GM23338 (cell line): ENCODE results near the gene GLT6D1.

Experiments used
- CREB1 ChIP-seq: fragments of 250-450 bp; sonication (Bioruptor Pico); IDR thresholded peaks from 2 replicates; pipeline ENCODE4 v1.5.0; 2020; ENCODE audit warnings: low read depth, mild to moderate bottlenecking, moderate library complexity
- CTCF ChIP-seq, 2 experiments: fragments of 200-600 bp in 1 of 2; sonication (generic) in 1 of 2; conservative IDR thresholded peaks; 2 replicates each; pipeline versions ENCODE4 v1.5.1 to v1.6.1; 2016 to 2017; ENCODE audit warnings: antibody characterized with exemption in 2 of 2, low read depth in 2 of 2, mild to moderate bottlenecking in 2 of 2, moderate library complexity in 1 of 2
- EZH2 ChIP-seq: fragments of 200-600 bp; sonication (generic); IDR thresholded peaks from one replicate; pipeline ENCODE4 v1.8.0; 2017; ENCODE audit warnings: antibody characterized with exemption, mild to moderate bottlenecking, low read depth; ENCODE audit not compliant: unreplicated experiment
- EZH2phosphoT487 ChIP-seq: fragments of 200-600 bp; sonication (generic); IDR thresholded peaks from one replicate; pipeline ENCODE4 v1.8.1; 2018; ENCODE audit warnings: antibody characterized with exemption; ENCODE audit not compliant: unreplicated experiment
- JUNB ChIP-seq: IDR thresholded peaks from one replicate; pipeline ENCODE4 v1.6.1; 2016; ENCODE audit warnings: antibody characterized with exemption; ENCODE audit not compliant: unreplicated experiment
- POLR2AphosphoS5 ChIP-seq: IDR thresholded peaks from 2 replicates; pipeline ENCODE4 v1.6.1; 2016; ENCODE audit warnings: antibody characterized with exemption, low read depth
- TF ChIP-seq, protein P1 (sequence below): IDR thresholded peaks from one replicate; pipeline ENCODE4 v1.6.1; 2018; ENCODE audit warnings: antibody characterized with exemption; ENCODE audit not compliant: unreplicated experiment

- no peak for TF ChIP-seq CTCF (conservative IDR thresholded peaks at IDR 0.05; ENCODE audit: low read depth in 2 of 2)
- no peak for TF ChIP-seq POLR2AphosphoS5
- TF ChIP-seq EZH2phosphoT487, result no peak
- TF ChIP-seq EZH2, result no peak
- no peak for TF ChIP-seq CREB1 (CRISPR knock-in tag)
- TF ChIP-seq, protein P1, sequence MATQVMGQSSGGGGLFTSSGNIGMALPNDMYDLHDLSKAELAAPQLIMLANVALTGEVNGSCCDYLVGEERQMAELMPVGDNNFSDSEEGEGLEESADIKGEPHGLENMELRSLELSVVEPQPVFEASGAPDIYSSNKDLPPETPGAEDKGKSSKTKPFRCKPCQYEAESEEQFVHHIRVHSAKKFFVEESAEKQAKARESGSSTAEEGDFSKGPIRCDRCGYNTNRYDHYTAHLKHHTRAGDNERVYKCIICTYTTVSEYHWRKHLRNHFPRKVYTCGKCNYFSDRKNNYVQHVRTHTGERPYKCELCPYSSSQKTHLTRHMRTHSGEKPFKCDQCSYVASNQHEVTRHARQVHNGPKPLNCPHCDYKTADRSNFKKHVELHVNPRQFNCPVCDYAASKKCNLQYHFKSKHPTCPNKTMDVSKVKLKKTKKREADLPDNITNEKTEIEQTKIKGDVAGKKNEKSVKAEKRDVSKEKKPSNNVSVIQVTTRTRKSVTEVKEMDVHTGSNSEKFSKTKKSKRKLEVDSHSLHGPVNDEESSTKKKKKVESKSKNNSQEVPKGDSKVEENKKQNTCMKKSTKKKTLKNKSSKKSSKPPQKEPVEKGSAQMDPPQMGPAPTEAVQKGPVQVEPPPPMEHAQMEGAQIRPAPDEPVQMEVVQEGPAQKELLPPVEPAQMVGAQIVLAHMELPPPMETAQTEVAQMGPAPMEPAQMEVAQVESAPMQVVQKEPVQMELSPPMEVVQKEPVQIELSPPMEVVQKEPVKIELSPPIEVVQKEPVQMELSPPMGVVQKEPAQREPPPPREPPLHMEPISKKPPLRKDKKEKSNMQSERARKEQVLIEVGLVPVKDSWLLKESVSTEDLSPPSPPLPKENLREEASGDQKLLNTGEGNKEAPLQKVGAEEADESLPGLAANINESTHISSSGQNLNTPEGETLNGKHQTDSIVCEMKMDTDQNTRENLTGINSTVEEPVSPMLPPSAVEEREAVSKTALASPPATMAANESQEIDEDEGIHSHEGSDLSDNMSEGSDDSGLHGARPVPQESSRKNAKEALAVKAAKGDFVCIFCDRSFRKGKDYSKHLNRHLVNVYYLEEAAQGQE, result no peak
- no peak for TF ChIP-seq JUNB
Observed at GRCh38 chr9:135676891-135677290, 37.6 kb upstream of the GLT6D1 start.
